ENCODE measurements around the gene SPSB1.

GRCh38 chr1:9249263-9249533 is 43.5 kb upstream of the SPSB1 start:
- TF ChIP-seq, protein P1, sequence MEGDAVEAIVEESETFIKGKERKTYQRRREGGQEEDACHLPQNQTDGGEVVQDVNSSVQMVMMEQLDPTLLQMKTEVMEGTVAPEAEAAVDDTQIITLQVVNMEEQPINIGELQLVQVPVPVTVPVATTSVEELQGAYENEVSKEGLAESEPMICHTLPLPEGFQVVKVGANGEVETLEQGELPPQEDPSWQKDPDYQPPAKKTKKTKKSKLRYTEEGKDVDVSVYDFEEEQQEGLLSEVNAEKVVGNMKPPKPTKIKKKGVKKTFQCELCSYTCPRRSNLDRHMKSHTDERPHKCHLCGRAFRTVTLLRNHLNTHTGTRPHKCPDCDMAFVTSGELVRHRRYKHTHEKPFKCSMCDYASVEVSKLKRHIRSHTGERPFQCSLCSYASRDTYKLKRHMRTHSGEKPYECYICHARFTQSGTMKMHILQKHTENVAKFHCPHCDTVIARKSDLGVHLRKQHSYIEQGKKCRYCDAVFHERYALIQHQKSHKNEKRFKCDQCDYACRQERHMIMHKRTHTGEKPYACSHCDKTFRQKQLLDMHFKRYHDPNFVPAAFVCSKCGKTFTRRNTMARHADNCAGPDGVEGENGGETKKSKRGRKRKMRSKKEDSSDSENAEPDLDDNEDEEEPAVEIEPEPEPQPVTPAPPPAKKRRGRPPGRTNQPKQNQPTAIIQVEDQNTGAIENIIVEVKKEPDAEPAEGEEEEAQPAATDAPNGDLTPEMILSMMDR (IDR thresholded peaks at IDR 0.05), result no peak
- TF ChIP-seq POLR2A (IDR thresholded peaks at IDR 0.05) (no peak), EP300 (IDR thresholded peaks at IDR 0.05) (no peak)
